GM21367 (cell line): ENCODE measurements around the gene CHDH.

Experiments used
- ATAC-seq: cut with Tn5 transposase; IDR thresholded peaks from one replicate; pipeline ENCODE4 v1.9.1; 2021; ENCODE audit not compliant: unreplicated experiment

Gene CHDH

DNA sequence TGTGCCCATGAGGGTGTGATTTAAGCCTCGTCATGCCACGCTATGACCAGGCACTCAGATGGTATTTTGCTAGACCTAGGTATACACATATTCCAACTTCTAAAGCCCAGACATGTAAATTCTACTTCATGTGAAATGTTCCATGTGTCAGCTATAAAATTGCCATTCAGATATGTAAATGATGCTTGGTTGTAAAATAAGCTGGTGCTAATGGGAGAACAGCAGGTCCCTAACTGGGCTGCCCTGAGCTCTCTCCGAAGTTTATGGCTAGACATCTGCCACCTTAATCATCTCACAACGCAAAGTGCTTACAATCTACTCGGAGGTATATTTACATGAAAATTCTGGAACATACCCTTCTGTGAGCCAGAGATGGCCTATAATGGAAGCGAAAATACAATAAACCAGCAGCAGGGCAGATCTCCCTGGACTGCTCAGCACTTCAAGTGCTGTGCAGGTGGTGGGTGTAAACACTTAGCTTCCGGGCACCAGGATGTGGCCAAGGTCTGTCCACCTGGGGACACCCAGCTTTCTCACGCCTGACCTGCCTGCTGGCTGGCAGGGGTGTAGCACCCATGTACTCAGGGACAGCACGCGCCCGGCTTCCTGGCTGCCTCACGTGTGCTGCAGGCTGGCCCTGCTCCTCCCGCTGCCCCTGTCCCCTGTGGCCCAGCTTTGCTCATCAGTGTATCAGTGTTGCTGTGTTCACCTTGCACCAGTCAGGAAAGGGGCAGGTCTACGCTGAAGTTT is 82.0 kb downstream of the CHDH start:
- no peak for ATAC-seq

- no peak for ATAC-seq
These were observed 82.9 kb downstream of the CHDH start for GRCh38 chr3:53763353-53763752.
